ENCODE results near the gene CASZ1. TPM values are rescaled to one million over a fixed set of nuclear protein-coding genes. Genes with fewer than 3 reads are reported as not detected.

Gene CASZ1
- total and polyA plus RNA-seq, 10 of the 15 experiments (the other 5 are each of a cell fraction or from before 2014, with no cell fraction given): 0.52 to 9.8 (median 3.7) TPM

GRCh38 chr1:10709165-10709564, 87.3 kb downstream of the CASZ1 start:
- H3K9ac ChIP-seq (ENCODE audit: control insufficient read depth, insufficient read depth, low read length): no peak overlapping the region
- WGBS (ENCODE audit: insufficient coverage, insufficient replicate concordance, low lambda C conversion rate, missing lambda C conversion rate): 47% methylated on average over 15 of the region's 16 CpGs
- no TSS peak for BruUV-seq (replicated peaks)

More at GRCh38 chr1:10709165-10709564, 87.3 kb downstream of the CASZ1 start:
- ChIA-PET SMC1A (ENCODE audit: uncharacterized antibody, unreplicated experiment) (no interaction called here), CTCF (no interaction called here), RAD21 (ENCODE audit: unreplicated experiment) (no interaction called here), POLR2A (no interaction called here)
- Histone ChIP-seq H3K4me3 (no peak overlapping the region), H3K27ac (ENCODE audit: control insufficient read depth, insufficient read depth) (no peak overlapping the region), H2AFZ (ENCODE audit: control insufficient read depth, low read depth, low read length) (no peak overlapping the region), H3K4me1 (ENCODE audit: control insufficient read depth, insufficient read depth, low read length) (no peaks in the 10 kb centered on the region), H3K4me2 (ENCODE audit: control insufficient read depth, insufficient read depth) (no peak overlapping the region), H3K9me3 (replicated peaks; ENCODE audit: control insufficient read depth, insufficient read depth, low read length) (no peaks in the 10 kb centered on the region), H3K36me3 (ENCODE audit: control insufficient read depth in 2 of 2, insufficient read depth in 2 of 2, low read length in 1 of 2) (no peaks in the 10 kb centered on the region), H3K79me2 (ENCODE audit: control insufficient read depth, insufficient read depth, low read length) (no peaks in the 10 kb centered on the region), H4K20me1 (ENCODE audit: control insufficient read depth, insufficient read depth) (no peaks in the 10 kb centered on the region), H3K27me3 (replicated peaks in 1 of 2; ENCODE audit: control insufficient read depth in 2 of 2, insufficient read depth in 2 of 2, low read length in 1 of 2) (peaks cover 0 to 2% of the 10 kb centered on the region in 2 experiments; a peak in 2 of 4 replicates)
- intact Hi-C loops (cut with micrococcal nuclease; ENCODE audit: unreplicated experiment) (no loop called here), in situ Hi-C loops (cut with MboI) (no loop called here)
- no peak for ATAC-seq
- no peak for DNase-seq (ENCODE audit: low read depth, low spot score)
- FAIRE-seq: no peak
- TF ChIP-seq TCF7 (IDR thresholded peaks at IDR 0.05; ENCODE audit: borderline replicate concordance) (no peak), SIX5 (IDR thresholded peaks at IDR 0.05; ENCODE audit: low read depth, low read length, severe bottlenecking) (no peak), NFYB (IDR thresholded peaks at IDR 0.05; ENCODE audit: insufficient read depth, low read depth, low read length) (no peak), HSF1 (IDR thresholded peaks at IDR 0.05; ENCODE audit: low read depth, low read length) (no peak), SMARCA5 (IDR thresholded peaks at IDR 0.05) (no peak), TARDBP (IDR thresholded peaks at IDR 0.05; ENCODE audit: borderline replicate concordance) (no peak), CREB1 (IDR thresholded peaks at IDR 0.05; ENCODE audit: low read depth) (no peak), BCLAF1 (IDR thresholded peaks at IDR 0.05) (no peak), SREBF2 (IDR thresholded peaks at IDR 0.05; ENCODE audit: low read length) (no peak), E4F1 (IDR thresholded peaks at IDR 0.05; ENCODE audit: borderline replicate concordance, partially characterized antibody) (no peak), SMC3 (IDR thresholded peaks at IDR 0.05; ENCODE audit: borderline replicate concordance, low read length) (no peak), PKNOX1 (IDR thresholded peaks at IDR 0.05) (no peak)
